Measurements from ENCODE around the gene PPM1N.

GRCh38 chr19:45547965-45548609, 49.8 kb downstream of the PPM1N start:
- TF ChIP-seq CTCF (IDR thresholded peaks at IDR 0.05) (no peak), POLR2A (IDR thresholded peaks at IDR 0.05) (no peak), POLR2AphosphoS5 (IDR thresholded peaks at IDR 0.05) (no peak)

All from stomach (tissue), 4 donors.